GM12872 (cell line): ENCODE data around the gene RBM38.

ENCODE experiments used
- CTCF ChIP-seq: IDR thresholded peaks from 3 replicates; pipeline ENCODE4 v1.5.1; 2011; ENCODE audit warnings: low read depth, mild to moderate bottlenecking, low read length, moderate library complexity; ENCODE audit not compliant: insufficient read depth

The RBM38 gene

GRCh38 chr20:57437267-57437666 lies 46.1 kb downstream of the RBM38 start:
- no peak for TF ChIP-seq CTCF

- no peak for TF ChIP-seq CTCF
Measured at GRCh38 chr20:57437672-57438330, 46.6 kb downstream of the RBM38 start.

- TF ChIP-seq CTCF: no peak
Measured at GRCh38 chr20:57438552-57438951, 47.4 kb downstream of the RBM38 start.

GRCh38 chr20:57439432-57439831 lies 48.2 kb downstream of the RBM38 start:
- TF ChIP-seq CTCF: no peak

GRCh38 chr20:57439993-57440392 lies 48.8 kb downstream of the RBM38 start:
- no peak for TF ChIP-seq CTCF

GRCh38 chr20:57440678-57441509 lies 49.7 kb downstream of the RBM38 start:
- no peak for TF ChIP-seq CTCF

GRCh38 chr20:57441510-57442154 lies 50.4 kb downstream of the RBM38 start:
- TF ChIP-seq CTCF: no peak
